HPDE6-E6E7 (cell line): ENCODE measurements around the gene SP8.
"Not testable (repeated sequence)": the region's sequence is repeated elsewhere in the genome, so short reads cannot be mapped to it uniquely, and the experiment has no call there.

Experiments
- DNase-seq: peaks from one replicate; pipeline ENCODE4 v3.0.0; 2011; ENCODE audit warnings: missing footprints; ENCODE audit errors: extremely low spot score

The SP8 gene

DNA sequence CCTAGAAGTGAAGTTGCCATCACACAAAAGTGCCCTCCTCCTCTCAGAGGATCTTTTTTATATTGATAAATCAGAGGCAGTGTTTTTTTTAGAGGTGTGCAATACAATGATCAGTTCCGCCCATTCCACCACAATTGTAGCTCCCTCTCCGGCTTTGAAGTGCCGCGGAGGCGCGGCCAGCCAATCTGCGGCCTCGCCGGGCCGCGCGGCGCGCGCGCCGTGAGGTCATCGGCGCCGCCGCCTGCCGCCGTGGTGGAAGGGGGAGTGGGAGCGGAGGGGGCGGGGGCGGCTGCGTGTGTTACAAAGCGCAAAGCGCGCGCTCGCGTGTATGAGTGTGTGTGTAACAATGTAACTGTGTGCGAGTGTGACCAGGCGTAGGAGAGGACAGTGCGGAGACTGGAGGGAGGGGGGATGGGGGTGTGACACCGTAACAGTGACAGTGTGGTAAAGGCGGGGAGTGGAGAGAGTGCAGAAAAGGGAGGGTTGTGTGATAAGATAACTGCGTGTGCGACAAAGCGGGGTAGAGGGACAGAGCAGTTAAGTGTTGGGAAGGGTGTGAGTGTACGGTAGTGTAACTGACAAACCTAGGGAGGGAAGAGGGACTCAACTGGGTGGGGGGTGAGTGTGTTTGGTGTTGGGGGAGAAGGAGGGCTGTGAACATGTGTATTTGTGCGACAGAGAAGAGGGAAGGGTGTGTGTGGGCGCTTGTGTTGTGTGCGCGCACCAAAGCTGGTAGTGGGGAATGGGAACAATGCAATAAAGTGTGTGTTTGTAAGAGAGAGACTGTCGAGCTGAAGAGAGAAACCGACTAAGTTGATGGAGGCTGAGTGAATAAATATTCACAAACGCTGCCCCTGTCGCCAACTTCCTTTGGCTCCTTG lies at the start of gene SP8:
SP8 (minus strand) TSS at position 108 of the 881 bp plus-strand sequence; CDS start at position 20, 88 bp downstream.
- no peak for DNase-seq

- not testable (repeated sequence) for DNase-seq
Measured at GRCh38 chr7:20836424-20836823, 49.7 kb upstream of the SP8 start.

DNA sequence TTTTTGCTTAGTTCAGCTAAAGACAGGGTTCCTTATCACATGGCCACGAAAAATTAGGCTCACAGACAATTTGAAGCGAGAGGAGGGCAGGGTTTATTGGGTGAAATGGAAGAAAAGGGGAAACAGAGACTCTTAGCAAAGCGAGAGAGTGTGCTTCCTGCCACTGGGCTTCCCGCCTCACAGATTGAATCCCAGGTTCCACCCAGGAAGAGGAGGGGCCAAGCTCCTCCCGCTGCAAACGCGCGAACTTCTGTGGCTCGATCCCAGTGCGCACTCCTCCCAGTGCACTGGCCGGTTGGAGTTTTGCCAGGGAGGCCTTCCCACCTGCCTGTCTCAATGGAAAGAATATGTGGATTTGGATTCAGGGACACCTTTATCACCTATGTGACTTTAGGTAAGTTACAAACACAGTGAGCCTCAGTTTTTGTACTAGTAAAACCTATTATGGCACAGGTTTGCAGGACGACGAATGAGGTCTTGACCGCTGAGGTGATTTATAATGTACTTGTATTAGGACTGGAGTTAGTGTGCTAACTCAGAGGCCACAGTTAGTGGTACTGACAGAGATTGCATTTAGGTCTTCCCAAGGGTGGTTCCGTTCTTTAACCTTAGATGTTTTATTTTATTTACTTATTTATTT lies 48.5 kb upstream of the SP8 start:
- DNase-seq, result no peak

- no peak for DNase-seq
Measured at GRCh38 chr7:20834656-20835055, 48.0 kb upstream of the SP8 start.

DNA sequence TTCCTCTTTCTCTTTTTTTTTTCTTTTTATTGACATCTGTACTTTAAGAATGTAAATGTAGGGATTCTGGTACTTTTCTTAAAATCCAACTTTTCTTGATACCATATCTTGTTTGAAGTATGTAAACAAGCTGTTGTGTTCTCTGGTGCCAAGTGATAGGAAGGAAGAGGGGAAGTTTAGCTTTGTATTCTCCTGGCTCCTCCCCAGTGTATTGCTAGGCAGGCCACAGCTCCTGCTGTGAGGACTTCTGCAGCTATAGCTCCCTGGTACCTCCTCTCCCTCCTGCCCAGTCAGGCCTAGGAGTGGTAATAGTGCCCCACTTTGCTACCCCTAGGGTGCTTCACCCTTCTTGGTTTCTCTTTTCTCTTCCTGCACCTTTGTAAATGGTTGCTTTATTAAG lies 45.3 kb upstream of the SP8 start:
- no peak for DNase-seq

DNA sequence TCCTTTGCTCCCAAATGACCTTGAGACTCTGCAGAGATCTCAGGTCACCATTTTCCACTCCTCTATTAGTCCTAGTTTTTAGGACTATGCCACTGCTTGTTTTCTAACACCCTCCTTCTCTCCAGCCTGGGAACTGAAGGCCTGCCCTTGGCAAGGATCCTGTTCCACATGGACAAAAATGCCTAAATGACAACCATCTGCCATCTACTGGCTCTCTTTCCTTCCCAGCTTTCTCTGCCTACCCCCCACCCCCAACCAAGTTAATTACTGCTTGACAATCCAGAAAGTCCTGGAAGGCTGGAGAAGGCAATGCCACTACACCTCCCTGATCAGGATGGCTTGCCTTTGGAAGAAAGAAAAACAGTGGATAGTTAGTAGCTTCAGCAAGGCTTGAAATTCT lies 44.8 kb upstream of the SP8 start:
- no peak for DNase-seq

DNA sequence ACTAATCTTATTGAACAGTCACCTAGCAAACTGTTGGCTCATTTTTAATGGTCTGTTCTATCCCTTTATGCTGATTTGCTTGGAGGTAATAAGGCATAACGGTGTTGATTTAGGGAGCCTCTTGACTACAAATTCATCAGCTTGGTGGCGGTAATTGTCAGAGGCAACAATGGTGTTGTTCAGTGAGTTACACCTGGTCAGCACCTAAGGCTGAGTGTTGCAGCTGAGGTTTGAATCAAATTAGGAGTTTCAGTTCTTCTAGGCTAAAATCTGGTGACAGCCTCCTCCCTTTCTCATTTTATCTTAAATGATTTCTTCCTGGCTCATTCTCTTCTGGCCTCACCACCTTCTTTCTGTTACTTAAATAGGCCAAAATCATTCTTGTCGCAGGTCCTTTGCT lies 42.3 kb upstream of the SP8 start:
- DNase-seq, result no peak

GRCh38 chr7:20827172-20827571 lies 40.5 kb upstream of the SP8 start:
- no peak for DNase-seq

GRCh38 chr7:20826243-20826642 lies 39.6 kb upstream of the SP8 start:
- no peak for DNase-seq

- DNase-seq, result no peak
Measured at GRCh38 chr7:20825555-20825954, 38.9 kb upstream of the SP8 start.

- not testable (repeated sequence) for DNase-seq
Measured at GRCh38 chr7:20821390-20821789, 34.7 kb upstream of the SP8 start.

GRCh38 chr7:20816372-20816959 lies 29.8 kb upstream of the SP8 start:
- no peak for DNase-seq

- no peak for DNase-seq
Measured at GRCh38 chr7:20804345-20804744, 17.7 kb upstream of the SP8 start.

DNA sequence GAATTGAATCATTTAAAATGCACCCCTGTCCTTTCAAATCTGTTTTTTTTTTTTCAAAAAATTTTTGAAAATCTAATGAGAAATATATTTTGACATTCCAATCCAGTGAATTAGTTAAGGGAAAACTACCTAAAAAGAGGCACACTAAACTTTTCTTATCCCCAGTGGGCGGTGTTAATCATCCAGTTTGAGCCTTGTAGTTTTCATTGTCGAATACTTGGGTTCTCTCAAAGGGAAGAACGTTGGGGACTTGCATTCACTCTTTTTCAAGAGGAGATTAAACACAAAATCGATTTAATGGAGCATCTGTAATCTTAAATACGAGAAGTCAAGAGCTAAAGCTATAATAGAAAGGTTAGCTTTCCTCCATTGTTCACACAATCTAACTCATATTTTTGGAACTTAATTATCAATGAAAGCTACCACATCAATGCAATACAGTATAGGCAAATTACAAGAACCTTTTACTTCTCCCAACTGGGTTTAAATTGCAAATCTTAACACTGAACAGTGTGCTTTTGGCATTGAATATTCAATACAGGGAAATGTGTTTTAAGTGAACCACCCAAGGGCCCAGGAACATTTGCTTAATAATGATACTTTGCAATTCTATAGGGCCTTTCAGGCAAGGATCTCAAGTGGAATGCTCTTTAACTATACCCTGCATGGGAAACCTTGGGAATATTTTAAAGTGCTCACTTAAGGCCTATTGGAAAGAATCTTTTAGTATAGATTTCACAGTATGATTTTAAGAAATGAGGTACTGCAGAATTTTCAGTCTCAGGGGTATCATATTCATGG lies 13.1 kb upstream of the SP8 start:
- DNase-seq, result no peak

GRCh38 chr7:20798694-20799121 lies 12.0 kb upstream of the SP8 start:
- DNase-seq, result no peak

- DNase-seq, result peak; percentile 72
Measured at GRCh38 chr7:20798081-20798693, 11.5 kb upstream of the SP8 start.

DNA sequence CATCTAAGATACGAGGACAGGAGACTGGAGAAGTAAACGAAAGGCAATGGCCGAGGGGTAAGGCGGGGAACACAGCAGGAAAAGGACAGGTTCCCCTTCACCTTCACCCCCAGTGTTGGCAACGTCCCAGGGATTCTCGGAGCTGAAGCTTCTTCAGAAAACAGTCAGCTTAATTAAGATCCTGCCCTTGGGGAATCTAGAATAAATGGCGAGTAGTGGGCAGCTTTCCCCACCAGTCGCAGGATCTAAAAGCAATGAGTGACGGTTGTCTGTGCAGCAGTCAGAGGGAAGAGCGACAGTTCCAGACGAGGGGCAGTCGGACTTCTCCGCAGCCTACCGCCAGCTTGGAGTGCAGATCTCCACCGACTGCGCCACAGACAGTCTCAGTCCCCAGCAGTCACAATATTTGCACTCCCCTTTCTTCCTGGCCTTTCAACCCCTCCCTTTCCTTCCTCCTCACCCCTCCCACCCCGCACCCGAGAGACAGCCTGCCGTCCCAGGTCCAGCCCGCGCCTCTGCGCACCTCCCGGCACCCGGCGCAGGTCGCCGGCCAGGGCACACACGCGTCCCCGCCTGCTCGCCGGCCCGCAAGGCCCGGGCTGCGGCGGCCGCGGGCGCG lies 10.9 kb upstream of the SP8 start:
- DNase-seq, result no peak

DNA sequence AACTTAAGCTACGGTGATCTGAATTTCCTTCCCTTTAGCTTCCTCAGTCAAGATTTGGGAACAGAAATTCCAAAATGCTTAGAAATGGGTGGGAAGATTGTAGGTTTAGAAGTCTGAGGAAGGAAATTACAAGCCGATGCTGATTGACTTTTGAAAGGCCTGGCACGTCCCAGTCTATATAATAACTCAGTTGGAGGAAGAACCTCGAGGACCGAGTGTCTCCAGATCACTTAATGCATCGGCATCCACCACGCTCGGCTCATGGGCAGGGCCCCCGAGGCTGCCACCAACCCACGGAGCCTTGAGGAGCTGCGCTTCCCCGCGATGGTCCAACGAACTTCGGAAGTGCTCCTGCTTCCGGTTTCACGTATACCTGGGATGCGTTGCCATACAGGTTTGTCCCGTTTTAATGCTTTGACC lies 10.4 kb upstream of the SP8 start:
- DNase-seq, result no peak

DNA sequence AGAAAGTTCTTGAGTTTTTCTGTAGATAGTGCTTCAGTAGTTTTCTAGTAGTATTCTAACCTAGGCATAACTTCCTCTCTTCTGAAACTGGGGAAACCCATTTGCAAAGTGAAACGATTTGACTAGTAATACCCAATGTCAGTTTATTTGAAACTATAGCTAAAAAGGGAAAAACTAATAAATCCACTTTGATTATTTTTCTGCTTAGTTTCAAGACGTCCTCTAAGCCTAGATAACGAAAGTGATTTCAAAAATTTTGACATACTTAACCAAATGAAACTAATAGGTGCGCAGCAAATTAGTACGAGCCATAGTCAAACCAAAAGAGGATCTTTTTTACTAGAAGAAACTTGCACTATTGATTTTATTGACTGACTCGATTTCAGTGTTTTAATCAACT lies 9.8 kb upstream of the SP8 start:
- no peak for DNase-seq

- DNase-seq, result no peak
Measured at GRCh38 chr7:20795881-20796280, 9.2 kb upstream of the SP8 start.

GRCh38 chr7:20795361-20795760 lies 8.7 kb upstream of the SP8 start:
- DNase-seq, result no peak
